HepG2 (cell line): ENCODE results near the gene ZRANB2. TPM values are rescaled to one million over a fixed set of nuclear protein-coding genes. Genes with fewer than 3 reads are reported as not detected.

Source experiments
- ATAC-seq: fragments of 200-7000 bp; cut with Tn5 transposase; 3 replicates; pipeline ENCODE4 v1.9.1; 2020; ENCODE audit warnings: mild to moderate bottlenecking, moderate library complexity
- BruUV-seq: library from RNA; stranded (reverse); fragments of 400-500 nt; replicated peaks from 2 replicates; lab custom pipeline; 2021; lab: Mats Ljungman, UMichigan
- CTCF ChIA-PET: fragments of 300-600 bp; formaldehyde crosslinking; extraction: SDS; loops from one replicate; lab custom pipeline; 2021; ENCODE audit warnings: low total read pairs, inconsistent platforms, low intra/inter-chr PET ratio; lab: Yijun Ruan, JAX
- POLR2A ChIA-PET: fragments of 350-600 bp; sonication (Branson Sonifier 250); formaldehyde crosslinking; loops from one replicate; lab custom pipeline; 2020; ENCODE audit warnings: antibody characterized with exemption, inconsistent platforms; lab: Yijun Ruan, JAX
- DNase-seq: peaks from one replicate; pipeline ENCODE4 v3.0.0-alpha.2; 2015; ENCODE audit warnings: low spot score
- FAIRE-seq: peaks from 3 replicates; lab custom pipeline; 2011; peaks lifted over from hg19 to GRCh38; lab: Jason Lieb, UNC
- H2AFZ ChIP-seq: one replicate; pipeline ENCODE4 v1.6.1; 2011; ENCODE audit warnings: low read length, inconsistent platforms
- H3K27ac ChIP-seq: fragments of 300-600 bp; 3 replicates; pipeline ENCODE4 v1.8.0; 2011; ENCODE audit warnings: mixed run types, mild to moderate bottlenecking, mixed read lengths, low read length, inconsistent platforms; ENCODE audit not compliant: insufficient read depth; ENCODE audit errors: extremely low read length
- H3K27me3 ChIP-seq, 2 experiments: fragments of 200-600 bp in 1 of 2; 2 replicates in 1 of 2; 3 replicates in 1 of 2; pipeline versions ENCODE4 v1.6.0 to v1.8.0; 2011; ENCODE audit warnings: low read length in 2 of 2, mild to moderate bottlenecking in 2 of 2, moderate library complexity in 2 of 2, inconsistent platforms in 1 of 2; ENCODE audit not compliant: insufficient read depth in 2 of 2, control insufficient read depth in 1 of 2
- H3K36me3 ChIP-seq, 2 experiments: fragments of 200-600 bp in 1 of 2; replicated peaks in 1 of 2; 2 replicates in 1 of 2; 3 replicates in 1 of 2; pipeline versions ENCODE4 v1.5.1 to v1.8.0; 2011; ENCODE audit warnings: low read length in 2 of 2, inconsistent platforms in 1 of 2; ENCODE audit not compliant: insufficient read depth in 2 of 2, control insufficient read depth in 1 of 2
- H3K4me1 ChIP-seq: 2 replicates; pipeline ENCODE4 v1.5.1; 2012; ENCODE audit warnings: low read length, inconsistent platforms; ENCODE audit not compliant: insufficient read depth
- H3K4me2 ChIP-seq: 2 replicates; pipeline ENCODE4 v1.6.0; 2011; ENCODE audit warnings: low read depth, low read length, inconsistent platforms
- H3K4me3 ChIP-seq, 3 experiments: fragments of 200-600 bp in 1 of 3; sonication (generic), shearing (Covaris generic) in 1 of 3; replicated peaks in 1 of 3; 2 replicates each; pipeline ENCODE4 v1.5.1; 2011 to 2016; ENCODE audit warnings: low read length in 3 of 3, inconsistent platforms in 2 of 3, low read depth in 2 of 3, mild to moderate bottlenecking in 2 of 3, control low read depth in 1 of 3, mixed read lengths in 1 of 3; ENCODE audit not compliant: insufficient read depth in 1 of 3
- H3K79me2 ChIP-seq: one replicate; pipeline ENCODE4 v1.6.1; 2011; ENCODE audit warnings: low read length, inconsistent platforms; ENCODE audit not compliant: insufficient read depth
- H3K9ac ChIP-seq: 2 replicates; pipeline ENCODE4 v1.6.0; 2011; ENCODE audit warnings: mild to moderate bottlenecking, low read depth, low read length, inconsistent platforms; ENCODE audit not compliant: insufficient read depth
- H3K9me3 ChIP-seq: 2 replicates; pipeline ENCODE4 v1.5.1; 2012; ENCODE audit warnings: mild to moderate bottlenecking, low read length
- H4K20me1 ChIP-seq: 2 replicates; pipeline ENCODE4 v1.6.0; 2011; ENCODE audit warnings: inconsistent platforms, mild to moderate bottlenecking, low read length, moderate library complexity; ENCODE audit not compliant: insufficient read depth
- FOXJ3 ChIP-seq: sonication (generic); formaldehyde crosslinking; IDR thresholded peaks from 2 replicates; pipeline ENCODE4 v1.4.0; 2020; ENCODE audit warnings: missing genetic modification reagents, mild to moderate bottlenecking, borderline replicate concordance
- FUBP1 ChIP-seq: sonication (generic); formaldehyde crosslinking; IDR thresholded peaks from 2 replicates; pipeline ENCODE4 v1.5.1; 2020; ENCODE audit warnings: missing genetic modification reagents, mild to moderate bottlenecking, borderline replicate concordance
- HDAC2 ChIP-seq: sonication (generic); formaldehyde crosslinking; IDR thresholded peaks from 2 replicates; pipeline ENCODE4 v1.4.0; 2020; ENCODE audit warnings: missing genetic modification reagents
- KDM5A ChIP-seq: fragments of 200-600 bp; sonication (generic); IDR thresholded peaks from 2 replicates; pipeline ENCODE4 v1.7.0; 2018; ENCODE audit warnings: antibody characterized with exemption, mild to moderate bottlenecking, low read length, borderline replicate concordance
- PREB ChIP-seq: sonication (generic); formaldehyde crosslinking; IDR thresholded peaks from 2 replicates; pipeline ENCODE4 v1.4.0; 2020; ENCODE audit warnings: missing genetic modification reagents
- PRMT3 ChIP-seq: sonication (generic); formaldehyde crosslinking; IDR thresholded peaks from 2 replicates; pipeline ENCODE4 v1.8.1; 2022; ENCODE audit warnings: low read depth, mild to moderate bottlenecking, moderate library complexity, missing genetic modification reagents, borderline replicate concordance
- RFX5 ChIP-seq: IDR thresholded peaks from 2 replicates; pipeline ENCODE4 v1.6.1; 2011; ENCODE audit warnings: low read depth, low read length, improper control_type of control experiment
- ZNF10 ChIP-seq: sonication (generic); formaldehyde crosslinking; IDR thresholded peaks from 2 replicates; pipeline ENCODE4 v1.4.0; 2020; ENCODE audit warnings: mild to moderate bottlenecking, low read depth, missing genetic modification reagents, borderline replicate concordance
- ZNF121 ChIP-seq: sonication (generic); formaldehyde crosslinking; IDR thresholded peaks from 2 replicates; pipeline ENCODE4 v1.5.0; 2020; ENCODE audit warnings: mild to moderate bottlenecking, missing genetic modification reagents
- ZNF263 ChIP-seq: sonication (generic); formaldehyde crosslinking; IDR thresholded peaks from 2 replicates; pipeline ENCODE4 v1.4.0; 2020; ENCODE audit warnings: missing genetic modification reagents
- ZNF3 ChIP-seq: IDR thresholded peaks from 2 replicates; pipeline ENCODE4 v1.7.0; 2017; ENCODE audit warnings: inconsistent platforms
- ZNF841 ChIP-seq: sonication (generic); formaldehyde crosslinking; IDR thresholded peaks from 2 replicates; pipeline ENCODE4 v1.8.1; 2023; ENCODE audit warnings: missing genetic modification reagents, borderline replicate concordance
- WGBS: methylation state at CpG from one replicate; pipeline ENCODE4 v1.1.6; 2017; ENCODE audit warnings: low lambda C conversion rate; 5-methylcytosine and 5-hydroxymethylcytosine counted together
- in situ Hi-C: cut with HindIII; loops from 2 replicates; pipeline ENCODE4 v1.10.0; 2017; ENCODE audit warnings: low pct_unique_long_range_greater_than_20kb; ENCODE audit not compliant: extremely low pct_ligation_motif_present
- intact Hi-C: fragments of 100-400 bp; cut with micrococcal nuclease; formaldehyde crosslinking; loops from one replicate; pipeline ENCODE4 v1.10.0; 2022; ENCODE audit not compliant: unreplicated experiment
- polyA plus RNA-seq, 8 experiments: library from polyadenylated mRNA; depleted of rRNA in 3 of 8; stranded (reverse) in 7 of 8; unstranded in 1 of 8; fragments of >200 nt; fragmentation: Illumina TruSeq in 4 of 8; extraction: Trizol in 4 of 8; gene quantifications; 2 replicates each; pipeline versions ENCODE4 v1.2.1 to v1.2.3, GENCODE V29; 2011 to 2016; ENCODE audit warnings: low read depth in 4 of 8, missing spikeins in 1 of 8, mixed read lengths in 1 of 8; ENCODE audit not compliant: insufficient read depth in 1 of 8
- total RNA-seq, 5 experiments: library from RNA; depleted of rRNA; stranded (reverse); fragments of >200 nt; fragmentation: Illumina TruSeq; extraction: Trizol; gene quantifications; 2 replicates each; pipeline ENCODE4 v1.2.3, GENCODE V29; 2016; ENCODE audit warnings: low read depth in 1 of 5
- TF ChIP-seq, protein P1 (sequence below): sonication (generic); formaldehyde crosslinking; conservative IDR thresholded peaks from 2 replicates; pipeline ENCODE4 v1.4.0; 2020; ENCODE audit warnings: missing genetic modification reagents
- TF ChIP-seq, protein P2 (sequence below): sonication (generic); formaldehyde crosslinking; IDR thresholded peaks from 2 replicates; pipeline ENCODE4 v1.4.0; 2020; ENCODE audit warnings: missing genetic modification reagents

The ZRANB2 gene
- total and polyA plus RNA-seq, 2 of the 13 experiments (the other 11 are each of a cell fraction or from before 2014, with no cell fraction given) = 43.0 to 45.4 TPM

- no peak overlapping the region for H3K4me3 ChIP-seq
- in situ Hi-C loops (no loop called here), intact Hi-C loops (no loop called here)
- H3K4me2 ChIP-seq = no peak overlapping the region
- 25% methylated on average over 2 of the region's 2 CpGs for WGBS
- H3K27me3 ChIP-seq = no peaks in the 10 kb centered on the region
- ChIA-PET POLR2A (no interaction called here), CTCF (no interaction called here)
- H3K9ac ChIP-seq = no peak overlapping the region
- ATAC-seq (no peak), DNase-seq (no peak), FAIRE-seq (no peak)
- no peaks in the 10 kb centered on the region for H3K36me3 ChIP-seq
- no TSS peak for BruUV-seq
- H3K27ac ChIP-seq = no peak overlapping the region
- H4K20me1 ChIP-seq = no peaks in the 10 kb centered on the region
- H3K79me2 ChIP-seq = no peaks in the 10 kb centered on the region
- H3K9me3 ChIP-seq = peaks cover 42% of the 10 kb centered on the region
- H3K4me1 ChIP-seq = no peaks in the 10 kb centered on the region
- no peak overlapping the region for H2AFZ ChIP-seq
- TF ChIP-seq PRMT3 (CRISPR knock-in tag) (no peak), KDM5A (no peak), PREB (CRISPR knock-in tag) (no peak), HDAC2 (no peak), FUBP1 (no peak), ZNF263 (CRISPR knock-in tag) (no peak), RFX5 (no peak), FOXJ3 (no peak), ZNF841 (CRISPR knock-in tag) (no peak), ZNF10 (CRISPR knock-in tag) (no peak), ZNF3 (CRISPR knock-in tag) (no peak), ZNF121 (CRISPR knock-in tag) (no peak)
- TF ChIP-seq, protein P1, sequence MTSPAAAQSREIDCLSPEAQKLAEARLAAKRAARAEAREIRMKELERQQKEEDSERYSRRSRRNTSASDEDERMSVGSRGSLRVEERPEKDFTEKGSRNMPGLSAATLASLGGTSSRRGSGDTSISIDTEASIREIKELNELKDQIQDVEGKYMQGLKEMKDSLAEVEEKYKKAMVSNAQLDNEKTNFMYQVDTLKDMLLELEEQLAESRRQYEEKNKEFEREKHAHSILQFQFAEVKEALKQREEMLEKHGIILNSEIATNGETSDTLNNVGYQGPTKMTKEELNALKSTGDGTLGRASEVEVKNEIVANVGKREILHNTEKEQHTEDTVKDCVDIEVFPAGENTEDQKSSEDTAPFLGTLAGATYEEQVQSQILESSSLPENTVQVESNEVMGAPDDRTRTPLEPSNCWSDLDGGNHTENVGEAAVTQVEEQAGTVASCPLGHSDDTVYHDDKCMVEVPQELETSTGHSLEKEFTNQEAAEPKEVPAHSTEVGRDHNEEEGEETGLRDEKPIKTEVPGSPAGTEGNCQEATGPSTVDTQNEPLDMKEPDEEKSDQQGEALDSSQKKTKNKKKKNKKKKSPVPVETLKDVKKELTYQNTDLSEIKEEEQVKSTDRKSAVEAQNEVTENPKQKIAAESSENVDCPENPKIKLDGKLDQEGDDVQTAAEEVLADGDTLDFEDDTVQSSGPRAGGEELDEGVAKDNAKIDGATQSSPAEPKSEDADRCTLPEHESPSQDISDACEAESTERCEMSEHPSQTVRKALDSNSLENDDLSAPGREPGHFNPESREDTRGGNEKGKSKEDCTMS = no peak
- TF ChIP-seq, protein P2, sequence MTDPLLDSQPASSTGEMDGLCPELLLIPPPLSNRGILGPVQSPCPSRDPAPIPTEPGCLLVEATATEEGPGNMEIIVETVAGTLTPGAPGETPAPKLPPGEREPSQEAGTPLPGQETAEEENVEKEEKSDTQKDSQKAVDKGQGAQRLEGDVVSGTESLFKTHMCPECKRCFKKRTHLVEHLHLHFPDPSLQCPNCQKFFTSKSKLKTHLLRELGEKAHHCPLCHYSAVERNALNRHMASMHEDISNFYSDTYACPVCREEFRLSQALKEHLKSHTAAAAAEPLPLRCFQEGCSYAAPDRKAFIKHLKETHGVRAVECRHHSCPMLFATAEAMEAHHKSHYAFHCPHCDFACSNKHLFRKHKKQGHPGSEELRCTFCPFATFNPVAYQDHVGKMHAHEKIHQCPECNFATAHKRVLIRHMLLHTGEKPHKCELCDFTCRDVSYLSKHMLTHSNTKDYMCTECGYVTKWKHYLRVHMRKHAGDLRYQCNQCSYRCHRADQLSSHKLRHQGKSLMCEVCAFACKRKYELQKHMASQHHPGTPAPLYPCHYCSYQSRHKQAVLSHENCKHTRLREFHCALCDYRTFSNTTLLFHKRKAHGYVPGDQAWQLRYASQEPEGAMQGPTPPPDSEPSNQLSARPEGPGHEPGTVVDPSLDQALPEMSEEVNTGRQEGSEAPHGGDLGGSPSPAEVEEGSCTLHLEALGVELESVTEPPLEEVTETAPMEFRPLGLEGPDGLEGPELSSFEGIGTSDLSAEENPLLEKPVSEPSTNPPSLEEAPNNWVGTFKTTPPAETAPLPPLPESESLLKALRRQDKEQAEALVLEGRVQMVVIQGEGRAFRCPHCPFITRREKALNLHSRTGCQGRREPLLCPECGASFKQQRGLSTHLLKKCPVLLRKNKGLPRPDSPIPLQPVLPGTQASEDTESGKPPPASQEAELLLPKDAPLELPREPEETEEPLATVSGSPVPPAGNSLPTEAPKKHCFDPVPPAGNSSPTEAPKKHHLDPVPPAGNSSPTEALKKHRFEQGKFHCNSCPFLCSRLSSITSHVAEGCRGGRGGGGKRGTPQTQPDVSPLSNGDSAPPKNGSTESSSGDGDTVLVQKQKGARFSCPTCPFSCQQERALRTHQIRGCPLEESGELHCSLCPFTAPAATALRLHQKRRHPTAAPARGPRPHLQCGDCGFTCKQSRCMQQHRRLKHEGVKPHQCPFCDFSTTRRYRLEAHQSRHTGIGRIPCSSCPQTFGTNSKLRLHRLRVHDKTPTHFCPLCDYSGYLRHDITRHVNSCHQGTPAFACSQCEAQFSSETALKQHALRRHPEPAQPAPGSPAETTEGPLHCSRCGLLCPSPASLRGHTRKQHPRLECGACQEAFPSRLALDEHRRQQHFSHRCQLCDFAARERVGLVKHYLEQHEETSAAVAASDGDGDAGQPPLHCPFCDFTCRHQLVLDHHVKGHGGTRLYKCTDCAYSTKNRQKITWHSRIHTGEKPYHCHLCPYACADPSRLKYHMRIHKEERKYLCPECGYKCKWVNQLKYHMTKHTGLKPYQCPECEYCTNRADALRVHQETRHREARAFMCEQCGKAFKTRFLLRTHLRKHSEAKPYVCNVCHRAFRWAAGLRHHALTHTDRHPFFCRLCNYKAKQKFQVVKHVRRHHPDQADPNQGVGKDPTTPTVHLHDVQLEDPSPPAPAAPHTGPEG = no peak
These were observed 35.9 kb upstream of the ZRANB2 start for GRCh38 chr1:71116729-71117128.
